Retinal pigment epithelial cell (primary cell): ENCODE results near the gene TYMP.

Source experiments
- DNase-seq: peaks from one replicate; pipeline ENCODE4 v3.0.0-alpha.2; 2010; ENCODE audit warnings: low read depth
- H3K4me3 ChIP-seq: 2 replicates; pipeline ENCODE4 v1.5.1; 2011; ENCODE audit warnings: mild to moderate bottlenecking, low read length, control low read depth, moderate library complexity
- CTCF ChIP-seq: conservative IDR thresholded peaks from 2 replicates; pipeline ENCODE4 v1.5.1; 2011; ENCODE audit warnings: low read depth, low read length, control low read depth, inconsistent platforms

TYMP gene

DNA sequence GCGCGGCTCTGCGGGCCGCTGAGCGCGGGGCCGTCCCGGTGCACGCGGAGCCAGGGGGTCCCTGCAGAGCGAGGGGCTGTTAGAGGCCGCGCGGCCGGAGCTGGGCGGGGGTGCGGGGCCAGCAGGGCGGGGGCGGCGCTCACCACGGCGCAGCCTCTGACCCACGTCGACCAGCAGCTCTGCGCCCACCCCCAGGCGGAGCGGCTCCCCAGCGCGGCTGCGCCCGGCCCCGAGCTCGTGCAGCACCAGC lies 4.0 kb downstream of the TYMP start:
- no peak for TF ChIP-seq CTCF
- H3K4me3 ChIP-seq, result peak overlapping the region; percentile 63
- DNase-seq, result no peak

- peak; percentile 54 for TF ChIP-seq CTCF
- H3K4me3 ChIP-seq, result peak within 1 kb of the TSS; percentile 63
- DNase-seq, result peak; percentile 85
These were observed 4.5 kb downstream of the TYMP start, which contains the start of gene SCO2 for GRCh38 chr22:50525104-50525857. Gene SCO2 (minus strand): TSS chr22:50525598. CDS start chr22:50524411, 1,187 bp downstream.

- TF ChIP-seq CTCF, result no peak
- DNase-seq, result no peak
- H3K4me3 ChIP-seq, result peak overlapping the region; percentile 63
These were observed 5.1 kb downstream of the TYMP start for GRCh38 chr22:50524676-50525103.

GRCh38 chr22:50523806-50524675 lies 5.8 kb downstream of the TYMP start:
- peak overlapping the region; percentile 63 for H3K4me3 ChIP-seq
- DNase-seq, result no peak
- TF ChIP-seq CTCF, result no peak

- DNase-seq, result no peak
- H3K4me3 ChIP-seq, result no peak overlapping the region
These were observed 6.4 kb downstream of the TYMP start for GRCh38 chr22:50523458-50523805.

DNA sequence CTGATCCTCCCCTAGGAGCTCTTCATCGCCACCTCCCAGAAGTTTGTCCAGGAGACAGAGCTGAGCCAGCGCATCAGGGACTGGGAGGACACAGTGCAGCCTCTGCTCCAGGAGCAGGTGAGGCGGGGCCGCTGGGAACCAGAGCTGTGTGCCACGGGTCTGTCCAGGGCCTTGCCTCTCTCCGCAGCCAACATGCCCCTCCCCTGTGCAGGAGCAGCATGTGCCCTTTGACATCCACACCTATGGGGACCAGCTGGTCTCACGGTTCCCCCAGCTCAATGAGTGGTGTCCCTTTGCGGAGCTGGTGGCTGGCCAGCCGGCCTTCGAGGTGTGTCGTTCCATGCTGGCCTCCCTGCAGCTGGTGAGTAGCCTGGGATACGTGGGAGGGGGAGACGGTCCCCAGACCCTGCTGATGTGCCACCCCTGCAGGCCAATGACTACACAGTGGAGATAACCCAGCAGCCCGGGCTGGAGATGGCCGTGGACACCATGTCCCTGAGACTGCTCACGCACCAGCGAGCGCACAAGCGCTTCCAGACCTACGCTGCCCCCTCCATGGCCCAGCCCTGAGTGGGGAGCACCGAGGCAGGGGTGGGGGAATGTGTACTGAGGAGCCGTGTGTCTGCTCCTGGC lies 6.9 kb downstream of the TYMP start:
- DNase-seq, result no peak
- H3K4me3 ChIP-seq, result no peak overlapping the region
- no peak for TF ChIP-seq CTCF

More at GRCh38 chr22:50523458-50523805, 6.4 kb downstream of the TYMP start:
- no peak for TF ChIP-seq CTCF
